ENCODE measurements around the gene SEC14L1. TPM values are rescaled to one million over a fixed set of nuclear protein-coding genes. Genes with fewer than 3 reads are reported as not detected.
"Not testable (repeated sequence)": the region's sequence is repeated elsewhere in the genome, so short reads cannot be mapped to it uniquely, and the experiment has no call there.

Gene SEC14L1
- total RNA-seq, 1 experiment from 2014 or later, result 58.6 TPM

- H2BK15ac ChIP-seq (ENCODE audit: low read depth, low read length), result no peak overlapping the region
- no peak overlapping the region for H3K27ac Mint-ChIP-seq
- no peak overlapping the region for H2BK20ac ChIP-seq (ENCODE audit: low read depth, low read length, poor library complexity, severe bottlenecking)
- no peak overlapping the region for H3K23ac ChIP-seq (ENCODE audit: insufficient read length, low read depth, low read length)
- H3K14ac ChIP-seq (ENCODE audit: insufficient read depth, low read length), result no peak overlapping the region
- H3K4me3 Mint-ChIP-seq, result no peak overlapping the region
- peaks cover 7 to 23% (median 15%) of the 10 kb centered on the region in 3 experiments for H3K36me3 Mint-ChIP-seq (ENCODE audit: insufficient read depth in 1 of 3, low read depth in 3 of 3)
- H4K20me1 ChIP-seq (ENCODE audit: control insufficient read depth, insufficient read depth, insufficient read length), result no peaks in the 10 kb centered on the region
- H3K4me1 Mint-ChIP-seq, result peaks cover 12% of the 10 kb centered on the region in 2 experiments
- no peak overlapping the region for H3K4me2 ChIP-seq (ENCODE audit: insufficient read depth, insufficient read length, low read length)
- whole genome bisulfite sequencing (ENCODE audit: extremely low coverage, insufficient read length, low lambda C conversion rate), result no CpG with 5 or more reads among the region's 3 CpGs
- H2BK12ac ChIP-seq (ENCODE audit: insufficient read length, low read depth, low read length), result no peak overlapping the region
- no peak overlapping the region for H2BK120ac ChIP-seq (ENCODE audit: low read depth, low read length, poor library complexity, severe bottlenecking)
- no peak overlapping the region for H2AK5ac ChIP-seq (ENCODE audit: insufficient read length, low read length)
- H3K56ac ChIP-seq (ENCODE audit: insufficient read length, low read depth, low read length), result no peak overlapping the region
- no peaks in the 10 kb centered on the region for H3K27me3 ChIP-seq (ENCODE audit: insufficient read depth, low read length)
- H4K91ac ChIP-seq (ENCODE audit: insufficient read length, low read depth, low read length), result no peak overlapping the region
- H2AFZ ChIP-seq (ENCODE audit: low read length), result no peak overlapping the region
- no peaks in the 10 kb centered on the region; the same call in 1 of the 2 replicates for H3K4me1 ChIP-seq (ENCODE audit: insufficient read depth, low read length)
- H3K79me1 ChIP-seq (ENCODE audit: insufficient read depth, low read depth, low read length, poor library complexity, severe bottlenecking), result no peaks in the 10 kb centered on the region
- H3K18ac ChIP-seq (ENCODE audit: insufficient read length, low read depth, low read length), result no peak overlapping the region
- H3K9ac ChIP-seq (ENCODE audit: extremely low read depth, insufficient read length, low read length), result no peak overlapping the region
- H3K9me3 ChIP-seq (ENCODE audit: control insufficient read depth, low read depth, low read length), result no peaks in the 10 kb centered on the region
- TF ChIP-seq CTCF (conservative IDR thresholded peaks at IDR 0.05), result no peak
- H3T11ph ChIP-seq (ENCODE audit: low read length), result no peak overlapping the region
- no peak for DNase-seq
- H3K27ac ChIP-seq (ENCODE audit: insufficient read length, low read depth, low read length), result no peak overlapping the region
- H3K79me2 ChIP-seq (ENCODE audit: insufficient read depth, low read length), result no peaks in the 10 kb centered on the region; the same call in 1 of the 2 replicates
- H3K4ac ChIP-seq (ENCODE audit: low read depth, low read length), result no peak overlapping the region
- no peak overlapping the region for H4K8ac ChIP-seq (replicated peaks; ENCODE audit: insufficient read length, low read depth, low read length)
- peaks cover 4% of the 10 kb centered on the region for H3K23me2 ChIP-seq (ENCODE audit: insufficient read length, low read depth, low read length, poor library complexity, severe bottlenecking)
- peaks cover 23% of the 10 kb centered on the region in 2 experiments for H3K9me3 Mint-ChIP-seq
- no peak overlapping the region for H2BK5ac ChIP-seq (ENCODE audit: insufficient read length, low read length)
- H3K27me3 Mint-ChIP-seq (ENCODE audit: low read depth), result peaks cover 5% of the 10 kb centered on the region
- no peak overlapping the region for H4K5ac ChIP-seq (ENCODE audit: insufficient read length, low read depth, low read length)
These were observed 3.7 kb upstream of the SEC14L1 start for GRCh38 chr17:77137111-77137510.

GRCh38 chr17:77137886-77138285 lies 2.9 kb upstream of the SEC14L1 start:
- H4K5ac ChIP-seq (ENCODE audit: insufficient read length, low read depth, low read length); DNase-seq; H3K4me3 Mint-ChIP-seq; H2BK15ac ChIP-seq (ENCODE audit: low read depth, low read length); H3K27ac ChIP-seq (ENCODE audit: insufficient read length, low read depth, low read length); H3K27ac Mint-ChIP-seq; H2BK20ac ChIP-seq (ENCODE audit: low read depth, low read length, poor library complexity, severe bottlenecking); H4K91ac ChIP-seq (ENCODE audit: insufficient read length, low read depth, low read length); H3K27me3 ChIP-seq (ENCODE audit: insufficient read depth, low read length); H3T11ph ChIP-seq (ENCODE audit: low read length); H3K56ac ChIP-seq (ENCODE audit: insufficient read length, low read depth, low read length); H3K18ac ChIP-seq (ENCODE audit: insufficient read length, low read depth, low read length); H4K8ac ChIP-seq (replicated peaks; ENCODE audit: insufficient read length, low read depth, low read length); H3K23me2 ChIP-seq (ENCODE audit: insufficient read length, low read depth, low read length, poor library complexity, severe bottlenecking); H4K20me1 ChIP-seq (ENCODE audit: control insufficient read depth, insufficient read depth, insufficient read length); H3K27me3 Mint-ChIP-seq (ENCODE audit: low read depth); H3K4ac ChIP-seq (ENCODE audit: low read depth, low read length); H2BK120ac ChIP-seq (ENCODE audit: low read depth, low read length, poor library complexity, severe bottlenecking); H3K23ac ChIP-seq (ENCODE audit: insufficient read length, low read depth, low read length); H3K79me2 ChIP-seq (ENCODE audit: insufficient read depth, low read length); H2BK5ac ChIP-seq (ENCODE audit: insufficient read length, low read length); H2BK12ac ChIP-seq (ENCODE audit: insufficient read length, low read depth, low read length); H2AK5ac ChIP-seq (ENCODE audit: insufficient read length, low read length); H3K9ac ChIP-seq (ENCODE audit: extremely low read depth, insufficient read length, low read length); H3K4me1 ChIP-seq (ENCODE audit: insufficient read depth, low read length); H3K14ac ChIP-seq (ENCODE audit: insufficient read depth, low read length); H3K4me2 ChIP-seq (ENCODE audit: insufficient read depth, insufficient read length, low read length); H3K79me1 ChIP-seq (ENCODE audit: insufficient read depth, low read depth, low read length, poor library complexity, severe bottlenecking); H2AFZ ChIP-seq (ENCODE audit: low read length); H3K9me3 ChIP-seq (ENCODE audit: control insufficient read depth, low read depth, low read length): not testable (repeated sequence)
- no CpG with 5 or more reads among the region's 3 CpGs for WGBS (ENCODE audit: extremely low coverage, insufficient read length, low lambda C conversion rate)
- peaks cover 12 to 15% of the 10 kb centered on the region in 2 experiments for H3K4me1 Mint-ChIP-seq
- H3K9me3 Mint-ChIP-seq, result peaks cover 23% of the 10 kb centered on the region in 2 experiments
- peaks cover 7 to 28% (median 19%) of the 10 kb centered on the region in 3 experiments for H3K36me3 Mint-ChIP-seq (ENCODE audit: insufficient read depth in 1 of 3, low read depth in 3 of 3)
